Esophagus squamous epithelium (tissue), 5 donors: Measurements from ENCODE around the gene TGFBRAP1. TPM values are rescaled to one million over a fixed set of nuclear protein-coding genes. Genes with fewer than 3 reads are reported as not detected.

Source experiments
- DNase-seq: peaks from one replicate; lab custom pipeline; 2025; lab: John Stamatoyannopoulos, UW
- H3K27ac ChIP-seq, 4 donors: fragments of 200-600 bp; sonication (generic); one replicate each; pipeline ENCODE4 v1.5.1; 2016 to 2019; ENCODE audit warnings: mild to moderate bottlenecking in 1 of 4
- H3K27me3 ChIP-seq, 4 donors: fragments of 200-600 bp; sonication (generic); 1 replicate in 3 of 4; 2 replicates in 1 of 4; pipeline versions ENCODE4 v1.5.1 to v1.6.0; 2017 to 2021; ENCODE audit warnings: antibody characterized with exemption in 1 of 4
- H3K36me3 ChIP-seq, 3 donors: fragments of 200-600 bp; sonication (generic); one replicate each; pipeline ENCODE4 v1.5.1; 2016 to 2019
- H3K4me1 ChIP-seq, 3 donors: fragments of 200-600 bp; sonication (generic); one replicate each; pipeline ENCODE4 v1.5.1; 2017 to 2019
- H3K4me3 ChIP-seq, 4 donors: fragments of 200-600 bp; sonication (generic); 1 replicate in 3 of 4; 2 replicates in 1 of 4; pipeline ENCODE4 v1.5.1; 2016 to 2019; ENCODE audit warnings: mild to moderate bottlenecking in 2 of 4, moderate library complexity in 1 of 4
- H3K9me3 ChIP-seq, 3 donors: fragments of 200-600 bp; sonication (generic); one replicate each; pipeline ENCODE4 v1.5.1; 2016 to 2019
- POLR2A ChIP-seq, 4 donors: fragments of 450-650 bp; IDR thresholded peaks; one replicate each; pipeline ENCODE4 v1.6.1; 2017; ENCODE audit warnings: antibody characterized with exemption in 4 of 4, mild to moderate bottlenecking in 4 of 4, moderate library complexity in 3 of 4
- WGBS, 2 donors: methylation state at CpG; one replicate each; pipeline ENCODE4 v1.1.5; 2018; 5-methylcytosine and 5-hydroxymethylcytosine counted together
- intact Hi-C: fragments of 100-400 bp; cut with DNase I; formaldehyde crosslinking; loops from one replicate; pipeline ENCODE4 v1.15.0; 2022
- total RNA-seq, 4 donors: library from RNA; depleted of rRNA; stranded (reverse); fragments of >200 nt; gene quantifications; one replicate each; pipeline ENCODE4 v1.1.0, GENCODE V29; 2016
- TF ChIP-seq, protein P1 (sequence below), 6 experiments: fragments of 450-650 bp in 4 of 6; fragments of 200-600 bp in 2 of 6; sonication (generic) in 2 of 6; IDR thresholded peaks; one replicate each; pipeline ENCODE4 v1.5.1; 2016 to 2019; ENCODE audit warnings: antibody characterized with exemption in 6 of 6, mild to moderate bottlenecking in 4 of 6, moderate library complexity in 4 of 6
- donor health status: DM: yes; HTN: yes; CAD: no.

The TGFBRAP1 gene
- total RNA-seq, 4 donors from 2014 or later: 11.7 to 24.6 (median 15.6) TPM

DNA sequence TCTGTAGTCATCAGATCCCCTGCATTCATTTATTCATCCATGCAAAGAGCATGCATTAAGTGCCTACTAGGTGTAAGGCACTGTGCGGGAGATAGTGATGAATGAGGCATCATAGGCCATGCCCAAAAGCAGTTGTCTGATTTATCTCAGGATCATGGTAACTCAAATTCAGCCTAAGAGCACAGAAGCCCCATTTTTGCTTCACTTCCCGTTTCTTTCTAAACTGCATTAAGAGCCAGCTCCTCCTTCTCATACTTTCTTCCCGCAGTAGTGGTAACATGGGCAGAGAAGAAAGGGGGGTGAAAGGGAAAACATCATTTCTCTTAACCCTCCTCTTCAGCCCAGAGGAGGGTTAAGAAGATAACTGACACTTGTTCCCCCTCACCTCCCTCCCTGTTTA lies 85.1 kb downstream of the TGFBRAP1 start:
- H3K4me1 ChIP-seq: peaks cover 0 to under 1% (median 0%) of the 10 kb centered on the region in 3 donors
- no peak overlapping the region for H3K27ac ChIP-seq
- DNase-seq: no peak
- H3K4me3 ChIP-seq: no peak overlapping the region
- WGBS, 2 donors: 62 to 83% methylated on average over 2 to 3 of the region's 3 CpGs
- peaks cover 0 to 7% (median 0%) of the 10 kb centered on the region in 4 donors for H3K27me3 ChIP-seq
- intact Hi-C loops: no loop called here
- no peaks in the 10 kb centered on the region for H3K9me3 ChIP-seq
- TF ChIP-seq, protein P1, sequence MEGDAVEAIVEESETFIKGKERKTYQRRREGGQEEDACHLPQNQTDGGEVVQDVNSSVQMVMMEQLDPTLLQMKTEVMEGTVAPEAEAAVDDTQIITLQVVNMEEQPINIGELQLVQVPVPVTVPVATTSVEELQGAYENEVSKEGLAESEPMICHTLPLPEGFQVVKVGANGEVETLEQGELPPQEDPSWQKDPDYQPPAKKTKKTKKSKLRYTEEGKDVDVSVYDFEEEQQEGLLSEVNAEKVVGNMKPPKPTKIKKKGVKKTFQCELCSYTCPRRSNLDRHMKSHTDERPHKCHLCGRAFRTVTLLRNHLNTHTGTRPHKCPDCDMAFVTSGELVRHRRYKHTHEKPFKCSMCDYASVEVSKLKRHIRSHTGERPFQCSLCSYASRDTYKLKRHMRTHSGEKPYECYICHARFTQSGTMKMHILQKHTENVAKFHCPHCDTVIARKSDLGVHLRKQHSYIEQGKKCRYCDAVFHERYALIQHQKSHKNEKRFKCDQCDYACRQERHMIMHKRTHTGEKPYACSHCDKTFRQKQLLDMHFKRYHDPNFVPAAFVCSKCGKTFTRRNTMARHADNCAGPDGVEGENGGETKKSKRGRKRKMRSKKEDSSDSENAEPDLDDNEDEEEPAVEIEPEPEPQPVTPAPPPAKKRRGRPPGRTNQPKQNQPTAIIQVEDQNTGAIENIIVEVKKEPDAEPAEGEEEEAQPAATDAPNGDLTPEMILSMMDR (IDR thresholded peaks at IDR 0.05): no peak
- TF ChIP-seq POLR2A (IDR thresholded peaks at IDR 0.05): no peak
- no peaks in the 10 kb centered on the region for H3K36me3 ChIP-seq

DNA sequence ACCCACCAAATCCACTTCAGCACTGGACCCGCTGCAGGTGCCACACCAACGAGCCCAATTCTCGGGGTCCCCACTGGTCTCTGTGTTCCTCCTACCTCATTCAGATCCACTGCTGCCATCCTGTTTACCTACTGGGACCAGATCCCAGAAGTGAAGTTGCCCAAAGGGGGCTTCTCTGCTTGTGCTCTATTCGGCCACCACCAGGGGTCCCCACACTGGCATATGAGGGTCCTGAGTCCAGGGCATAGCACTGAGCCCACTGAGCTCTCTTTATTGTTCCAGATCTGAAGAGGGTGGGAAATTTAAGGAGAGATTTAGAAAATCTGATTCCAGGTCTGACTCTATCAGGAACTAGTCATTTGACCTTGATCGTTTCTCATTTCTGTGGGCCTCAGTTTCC lies 85.6 kb downstream of the TGFBRAP1 start:
- Histone ChIP-seq H3K27me3 (peaks cover 0 to 7% (median 0%) of the 10 kb centered on the region in 4 donors), H3K27ac (no peak overlapping the region), H3K4me3 (no peak overlapping the region), H3K36me3 (no peaks in the 10 kb centered on the region), H3K9me3 (no peaks in the 10 kb centered on the region), H3K4me1 (no peaks in the 10 kb centered on the region)
- intact Hi-C loops: no loop called here
- no peak for DNase-seq
- TF ChIP-seq, protein P1 (IDR thresholded peaks at IDR 0.05): no peak
- no peak for TF ChIP-seq POLR2A (IDR thresholded peaks at IDR 0.05)
- WGBS, 2 donors: 63 to 68% methylated on average over 3 to 5 of the region's 5 CpGs

DNA sequence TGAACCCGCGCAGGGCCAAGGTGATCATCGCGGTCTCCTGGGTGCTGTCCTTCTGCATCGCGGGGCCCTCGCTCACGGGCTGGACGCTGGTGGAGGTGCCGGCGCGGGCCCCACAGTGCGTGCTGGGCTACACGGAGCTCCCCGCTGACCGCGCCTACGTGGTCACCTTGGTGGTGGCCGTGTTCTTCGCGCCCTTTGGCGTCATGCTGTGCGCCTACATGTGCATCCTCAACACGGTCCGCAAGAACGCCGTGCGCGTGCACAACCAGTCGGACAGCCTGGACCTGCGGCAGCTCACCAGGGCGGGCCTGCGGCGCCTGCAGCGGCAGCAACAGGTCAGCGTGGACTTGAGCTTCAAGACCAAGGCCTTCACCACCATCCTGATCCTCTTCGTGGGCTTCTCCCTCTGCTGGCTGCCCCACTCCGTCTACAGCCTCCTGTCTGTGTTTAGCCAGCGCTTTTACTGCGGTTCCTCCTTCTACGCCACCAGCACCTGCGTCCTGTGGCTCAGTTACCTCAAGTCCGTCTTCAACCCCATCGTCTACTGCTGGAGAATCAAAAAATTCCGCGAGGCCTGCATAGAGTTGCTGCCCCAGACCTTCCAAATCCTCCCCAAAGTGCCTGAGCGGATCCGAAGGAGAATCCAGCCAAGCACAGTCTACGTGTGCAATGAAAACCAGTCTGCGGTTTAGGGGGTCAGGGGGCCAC lies 87.1 kb downstream of the TGFBRAP1 start:
- Histone ChIP-seq H3K4me1 (peaks cover 0 to 11% (median 0%) of the 10 kb centered on the region in 3 donors), H3K36me3 (no peaks in the 10 kb centered on the region), H3K27me3 (peaks cover 0 to 7% (median 0%) of the 10 kb centered on the region in 4 donors), H3K27ac (no peak overlapping the region), H3K4me3 (no peak overlapping the region), H3K9me3 (no peaks in the 10 kb centered on the region)
- DNase-seq: no peak
- intact Hi-C loops: no loop called here
- WGBS, 2 donors: 94 to 96% methylated on average over 38 to 43 of the region's 50 CpGs
- TF ChIP-seq, protein P1 (IDR thresholded peaks at IDR 0.05): no peak
- no peak for TF ChIP-seq POLR2A (IDR thresholded peaks at IDR 0.05)

DNA sequence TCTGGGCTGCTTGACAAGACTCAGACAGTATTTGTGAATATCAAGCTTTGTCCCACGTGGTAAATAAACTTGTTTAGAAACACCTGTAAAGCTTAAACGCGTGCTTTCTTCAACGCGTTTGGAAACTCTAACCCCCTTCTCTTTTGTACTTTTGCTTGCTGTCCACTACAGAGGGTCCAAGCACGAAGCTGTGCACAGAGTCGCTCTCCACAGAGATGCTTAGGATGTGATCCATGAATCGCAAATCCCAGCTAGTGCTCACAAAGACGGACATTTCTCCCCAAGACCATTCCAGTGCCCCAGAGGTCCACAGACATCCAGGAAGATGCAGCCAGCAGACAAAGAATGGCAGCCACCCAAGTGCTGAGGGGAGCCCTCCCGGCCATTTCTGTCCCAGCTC lies 88.1 kb downstream of the TGFBRAP1 start, which contains the start of gene GPR45:
GPR45 (plus strand) TSS at position 301 of the 400 bp plus-strand sequence. CDS start 116 bp downstream, outside the sequence.
- TF ChIP-seq, protein P1 (IDR thresholded peaks at IDR 0.05): no peak
- no peak for TF ChIP-seq POLR2A (IDR thresholded peaks at IDR 0.05)
- Histone ChIP-seq H3K27ac (no peak within 1 kb of the TSS), H3K27me3 (peaks cover 0 to 17% (median 0%) of the 10 kb centered on the region in 4 donors), H3K4me1 (peaks cover 0 to 13% (median 0%) of the 10 kb centered on the region in 3 donors), H3K4me3 (no peak within 1 kb of the TSS), H3K36me3 (no peaks in the 10 kb centered on the region), H3K9me3 (no peaks in the 10 kb centered on the region)
- no peak for DNase-seq
- intact Hi-C loops: no loop called here
- 83 to 89% methylated on average over 7 to 9 of the region's 10 CpGs for WGBS, 2 donors

DNA sequence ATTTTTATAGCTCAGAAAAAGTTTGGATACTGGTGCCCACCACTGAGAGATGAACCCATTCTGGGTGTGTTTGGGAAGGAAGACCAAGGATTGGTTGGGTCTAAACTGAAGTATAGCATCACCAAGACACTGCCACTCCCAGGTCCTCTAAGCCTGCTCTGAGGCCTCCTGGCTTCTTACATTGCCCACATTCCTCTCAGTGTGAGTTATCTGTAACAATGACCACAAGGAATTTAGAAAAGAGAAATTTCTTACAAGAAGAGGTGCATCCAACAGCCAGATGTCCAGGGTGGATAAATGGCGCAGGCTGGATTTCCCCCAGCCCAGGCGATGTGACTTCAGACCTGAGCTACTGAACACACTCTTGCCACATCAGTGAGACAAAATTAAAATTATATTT lies 89.6 kb downstream of the TGFBRAP1 start:
- intact Hi-C loops: no loop called here
- Histone ChIP-seq H3K27ac (no peak overlapping the region), H3K36me3 (no peaks in the 10 kb centered on the region), H3K27me3 (peaks cover 0 to 24% (median 0%) of the 10 kb centered on the region in 4 donors), H3K9me3 (no peaks in the 10 kb centered on the region), H3K4me1 (peaks cover 0 to 20% (median 0%) of the 10 kb centered on the region in 3 donors), H3K4me3 (no peak overlapping the region)
- no peak for TF ChIP-seq POLR2A (IDR thresholded peaks at IDR 0.05)
- TF ChIP-seq, protein P1 (IDR thresholded peaks at IDR 0.05): no peak
- no peak for DNase-seq
- WGBS, 2 donors: 86 to 100% methylated on average over 2 of the region's 2 CpGs
